CD1c-positive myeloid dendritic cell (primary cell): ENCODE measurements around the gene RPS6KA2.

Source experiments
- DNase-seq: peaks from one replicate; pipeline ENCODE4 v3.0.0-alpha.2; 2016; ENCODE audit errors: extremely low spot score

Gene RPS6KA2

GRCh38 chr6:166448432-166448831 is 178.6 kb downstream of the RPS6KA2 start:
- DNase-seq: no peak

DNA sequence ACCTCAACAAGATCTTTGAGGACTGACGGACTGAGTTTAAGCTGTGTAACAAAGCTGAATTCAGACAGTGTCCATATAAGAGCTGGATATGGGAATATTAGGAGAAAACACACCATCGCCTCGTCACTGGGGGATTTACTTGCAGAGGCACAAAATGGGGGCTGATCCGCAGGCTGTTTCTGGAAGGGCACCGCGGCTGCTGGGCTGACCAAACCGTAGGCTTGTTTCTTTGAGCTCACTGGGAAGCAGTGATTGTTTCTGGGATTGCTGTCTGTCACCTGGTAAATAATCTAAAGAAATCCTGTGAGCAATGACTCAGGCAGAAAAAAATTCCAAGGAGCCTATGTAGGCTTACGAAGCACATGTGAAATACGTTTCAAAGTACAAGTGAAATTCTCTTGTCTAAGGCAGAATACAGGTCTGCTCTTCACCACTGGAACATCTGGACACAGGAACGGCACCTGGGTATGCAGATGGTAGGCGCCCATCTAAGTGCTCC is 180.4 kb downstream of the RPS6KA2 start:
- no peak for DNase-seq

DNA sequence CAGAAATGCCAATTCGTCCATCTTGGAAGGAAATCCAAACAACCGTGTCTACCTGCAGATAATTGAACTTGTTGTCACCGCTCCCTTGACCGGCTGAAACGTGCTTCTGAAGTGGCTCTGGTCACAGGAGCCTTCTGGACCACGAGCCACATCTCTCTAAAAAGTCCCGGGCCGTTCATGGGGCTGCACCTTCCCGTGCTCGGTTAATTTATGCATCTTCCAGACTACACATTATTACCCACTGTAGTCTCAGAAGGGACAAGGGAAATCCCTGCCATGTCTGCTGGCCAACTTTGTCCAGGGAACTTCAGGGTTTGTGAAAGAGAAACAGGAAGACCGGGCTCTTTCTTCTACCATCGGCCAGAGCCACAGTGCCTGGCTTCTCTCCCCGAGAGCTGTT is 180.9 kb downstream of the RPS6KA2 start:
- no peak for DNase-seq

DNA sequence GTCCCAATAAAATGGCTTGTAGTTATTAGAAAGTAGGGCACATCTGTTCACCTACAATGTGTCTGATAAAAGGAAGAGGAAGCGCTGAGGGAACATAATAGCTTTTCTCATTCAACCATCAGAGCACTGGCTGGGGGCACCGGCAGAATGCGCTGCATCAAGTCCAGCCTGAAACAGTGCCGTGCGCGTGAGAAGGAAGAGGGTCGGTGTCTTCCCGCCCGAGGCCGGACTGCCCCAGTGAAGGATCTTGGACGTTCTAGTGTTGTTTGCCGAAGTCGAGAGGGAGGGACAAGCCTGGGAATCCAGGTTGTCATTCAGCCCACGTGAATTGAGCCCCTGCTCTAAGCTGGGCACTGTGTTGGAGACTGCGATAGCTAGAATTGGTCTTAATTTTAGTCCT is 182.6 kb downstream of the RPS6KA2 start:
- DNase-seq: no peak

GRCh38 chr6:166443166-166443565 is 183.9 kb downstream of the RPS6KA2 start:
- DNase-seq: no peak

GRCh38 chr6:166442131-166442685 is 184.8 kb downstream of the RPS6KA2 start:
- no peak for DNase-seq

- DNase-seq: no peak
Measured at GRCh38 chr6:166441325-166442078, 185.5 kb downstream of the RPS6KA2 start.

DNA sequence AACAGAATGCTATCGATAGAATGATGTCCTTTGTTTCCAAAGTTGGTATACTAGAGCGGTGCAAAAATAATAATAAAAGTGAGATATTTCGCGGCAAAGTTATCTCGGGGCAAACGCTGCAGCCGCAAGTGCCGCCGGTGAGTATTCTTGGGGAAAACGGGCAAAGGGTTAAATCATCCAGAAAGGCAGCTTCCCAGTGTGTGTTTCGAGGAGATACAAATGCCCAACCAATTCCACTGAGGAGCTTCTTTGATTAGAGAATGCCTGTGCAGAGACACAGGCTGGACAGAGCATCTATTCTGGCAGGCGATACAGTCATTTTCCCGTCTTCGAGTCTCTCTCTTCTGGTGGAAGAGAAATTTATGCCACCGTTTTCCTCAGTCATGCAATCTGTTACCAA is 186.3 kb downstream of the RPS6KA2 start:
- DNase-seq: no peak

GRCh38 chr6:166440106-166440505 is 186.9 kb downstream of the RPS6KA2 start:
- no peak for DNase-seq

GRCh38 chr6:166439366-166440091 is 187.5 kb downstream of the RPS6KA2 start:
- DNase-seq: no peak

GRCh38 chr6:166438211-166438861 is 188.7 kb downstream of the RPS6KA2 start:
- peak; percentile 5 for DNase-seq

- no peak for DNase-seq
Measured at GRCh38 chr6:166437661-166438060, 189.4 kb downstream of the RPS6KA2 start.

DNA sequence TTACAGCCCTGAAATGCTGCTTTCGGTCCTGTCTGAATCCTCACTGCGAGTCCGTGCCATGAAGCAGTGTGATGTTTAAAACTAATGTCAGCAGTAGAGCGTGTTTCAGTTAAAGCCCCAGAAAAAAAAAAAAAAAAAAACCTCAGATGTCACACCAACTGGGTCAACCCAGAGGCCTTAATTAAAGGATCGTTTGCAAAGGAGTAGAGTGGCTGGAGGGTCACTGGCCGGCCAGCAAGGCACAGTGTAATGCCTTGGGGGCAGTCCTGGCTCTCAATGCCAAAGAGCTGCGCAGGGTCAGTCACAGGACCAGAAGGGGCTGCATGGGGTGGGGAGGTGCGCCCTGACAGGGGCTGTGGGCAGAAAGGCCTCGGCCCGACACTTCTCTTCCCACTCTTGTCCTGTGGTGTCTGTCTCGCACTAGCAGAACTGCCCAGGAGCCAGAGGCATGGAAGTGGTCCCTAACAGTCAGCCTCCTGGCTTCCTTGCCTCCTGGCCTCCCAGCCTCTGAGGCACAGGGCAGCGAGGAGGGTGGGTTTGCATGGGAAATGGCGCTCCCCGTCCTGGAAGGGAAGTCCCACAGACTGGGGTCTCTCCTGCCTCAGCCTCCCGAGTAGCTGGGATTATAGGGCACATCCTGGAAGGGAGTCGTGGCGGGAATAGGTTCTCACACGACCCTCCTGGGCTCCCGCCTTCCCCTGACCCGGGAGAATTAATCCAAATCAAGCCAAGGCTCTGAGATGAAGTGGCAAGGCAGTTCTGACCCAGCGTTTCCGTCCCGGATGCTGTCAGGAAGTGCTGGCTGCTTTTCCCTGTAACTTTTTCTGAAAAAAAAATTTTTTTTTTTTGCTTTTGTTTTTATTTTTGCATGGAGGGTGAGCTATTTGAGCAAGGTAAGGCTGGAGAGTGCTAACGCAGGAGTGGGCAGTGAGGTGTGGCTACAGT is 190.6 kb downstream of the RPS6KA2 start:
- no peak for DNase-seq

DNA sequence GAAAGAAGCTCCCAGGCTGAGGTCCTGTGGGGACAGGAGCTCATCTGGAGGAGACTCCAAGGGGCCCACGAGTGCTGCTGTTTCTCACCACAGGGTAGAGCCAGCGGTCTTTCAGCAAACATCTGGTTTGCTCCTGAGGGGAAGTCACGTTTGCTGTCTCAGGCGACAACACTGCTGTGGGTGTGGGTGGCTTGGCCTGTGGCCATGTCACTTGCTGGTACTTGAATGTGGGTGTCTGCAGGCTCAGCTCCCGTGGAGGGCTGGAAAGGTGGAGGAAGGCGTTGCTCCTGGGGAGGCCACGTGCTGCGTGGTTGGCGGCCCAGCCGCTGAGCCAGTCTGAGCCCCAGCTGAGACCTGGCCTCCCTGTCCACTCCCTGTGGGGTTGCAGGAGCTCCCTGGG is 191.5 kb downstream of the RPS6KA2 start:
- DNase-seq: peak; percentile 81

GRCh38 chr6:166434336-166434735 is 192.7 kb downstream of the RPS6KA2 start:
- DNase-seq: no peak

DNA sequence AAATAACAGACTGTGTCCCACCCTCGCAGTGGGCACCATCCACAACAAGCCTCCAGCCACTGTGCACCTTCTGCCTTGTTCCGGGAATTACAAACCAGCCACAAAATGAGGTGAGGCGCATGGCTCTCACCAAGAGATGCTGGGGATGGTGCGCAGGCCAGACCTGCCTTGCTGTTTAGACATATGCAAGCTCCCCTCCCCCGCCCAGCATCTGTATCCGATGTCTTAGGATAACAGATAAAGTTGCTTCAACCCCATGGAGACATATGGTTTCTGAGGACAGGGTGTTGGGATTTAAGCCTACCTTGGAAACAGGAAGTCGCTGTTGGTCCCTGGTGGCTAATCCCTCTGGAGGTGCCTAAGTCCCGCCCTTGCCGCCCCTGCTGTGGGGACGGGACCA is 194.0 kb downstream of the RPS6KA2 start:
- no peak for DNase-seq

- DNase-seq: no peak
Measured at GRCh38 chr6:166430269-166430668, 196.8 kb downstream of the RPS6KA2 start.

DNA sequence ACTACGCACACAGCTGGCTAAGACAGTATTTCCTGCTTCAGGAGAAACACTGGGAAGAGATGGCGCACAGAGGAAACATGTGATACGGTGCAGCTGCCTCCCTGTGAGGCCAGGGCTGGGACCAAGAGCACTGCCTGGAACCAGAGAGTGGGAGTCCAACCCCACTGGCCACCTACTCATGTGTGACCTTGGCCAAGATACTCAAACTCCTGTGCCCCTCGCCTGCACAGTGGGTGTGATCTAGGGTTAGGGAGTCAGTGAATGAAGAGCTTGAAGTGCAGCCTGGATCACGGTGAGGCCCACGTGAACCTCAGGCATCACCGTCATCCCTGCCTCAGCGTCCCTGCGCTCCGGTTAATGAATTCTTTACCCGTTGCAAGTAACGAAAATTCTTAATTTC is 202.6 kb downstream of the RPS6KA2 start:
- no peak for DNase-seq

DNA sequence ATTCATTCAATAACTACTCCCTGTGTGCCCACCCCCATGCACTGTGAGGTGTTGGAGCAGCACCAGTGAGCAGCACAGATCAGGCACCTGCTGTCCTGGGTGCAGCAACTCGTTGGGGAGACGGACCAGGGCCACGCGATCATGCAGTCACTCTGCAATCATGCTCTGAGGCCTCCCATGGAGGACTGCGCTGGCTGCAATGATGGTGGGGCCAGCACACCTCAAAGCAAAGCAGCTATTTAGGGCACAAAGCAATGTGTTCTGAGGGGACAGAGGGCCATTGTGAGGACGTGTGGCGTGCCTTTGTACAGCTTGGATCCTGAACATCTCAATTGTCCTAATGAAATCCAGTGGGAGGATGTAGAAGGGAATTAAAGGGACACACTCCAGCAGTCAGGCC is 203.3 kb downstream of the RPS6KA2 start:
- no peak for DNase-seq

DNA sequence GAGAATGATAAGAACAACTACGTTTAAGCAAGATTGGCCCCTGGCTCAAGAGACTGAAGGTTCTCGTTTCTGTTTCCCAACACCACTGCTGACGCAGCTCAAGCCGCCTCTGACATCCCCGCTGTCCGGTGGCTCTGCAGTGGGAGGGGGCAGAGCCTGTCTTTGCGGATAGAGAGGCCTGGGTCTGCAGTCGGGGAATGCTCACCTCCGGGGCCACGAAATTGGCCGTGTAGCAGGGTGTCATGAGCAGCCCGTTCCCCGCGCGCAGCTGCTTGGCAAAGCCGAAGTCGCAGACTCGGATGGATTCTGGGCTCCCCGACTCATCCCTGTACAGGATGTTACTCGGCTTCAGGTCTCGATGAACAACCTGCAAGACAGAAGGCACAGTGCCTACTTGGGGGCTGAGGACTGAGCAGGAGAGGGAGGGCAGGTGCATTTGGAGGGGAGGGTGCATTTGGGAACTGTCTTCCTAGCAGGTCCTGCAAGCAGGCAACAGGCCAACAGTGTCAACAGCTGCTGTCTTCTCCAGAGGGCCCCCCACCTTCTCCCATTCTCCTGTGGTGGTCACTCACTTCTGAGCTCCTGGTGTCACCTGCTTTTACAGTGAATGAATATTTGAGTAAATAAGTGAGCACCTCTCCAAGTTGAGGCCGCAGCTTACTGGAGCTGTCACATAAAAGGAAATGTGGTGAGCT is 203.9 kb downstream of the RPS6KA2 start:
- no peak for DNase-seq
